SK-N-SH (cell line): ENCODE data around the gene TCOF1.

Source experiments
- EP300 ChIP-seq, 2 experiments: IDR thresholded peaks; 2 replicates each; pipeline versions ENCODE4 v1.4.0 to v1.6.1; 2012; ENCODE audit warnings: borderline replicate concordance in 1 of 2, low read depth in 1 of 2, low read length in 1 of 2
- GABPA ChIP-seq: IDR thresholded peaks from 2 replicates; pipeline ENCODE4 v1.4.0; 2012; ENCODE audit warnings: low read depth, mild to moderate bottlenecking
- GATA2 ChIP-seq: sonication (generic); formaldehyde crosslinking; IDR thresholded peaks from 2 replicates; pipeline ENCODE4 v1.5.0; 2020; ENCODE audit warnings: mild to moderate bottlenecking, missing genetic modification reagents
- JUND ChIP-seq: IDR thresholded peaks from 2 replicates; pipeline ENCODE4 v1.4.0; 2012
- MXI1 ChIP-seq: IDR thresholded peaks from 2 replicates; pipeline ENCODE4 v1.6.1; 2012; ENCODE audit warnings: mild to moderate bottlenecking, low read depth, low read length, improper control_type of control experiment
- NFIC ChIP-seq: IDR thresholded peaks from 2 replicates; pipeline ENCODE4 v1.4.0; 2012; ENCODE audit warnings: borderline replicate concordance
- POLR2AphosphoS5 ChIP-seq: IDR thresholded peaks from 2 replicates; pipeline ENCODE4 v1.6.1; 2012; ENCODE audit warnings: low read depth, low read length
- RFX5 ChIP-seq: IDR thresholded peaks from 2 replicates; pipeline ENCODE4 v1.6.1; 2012; ENCODE audit warnings: mild to moderate bottlenecking, improper control_type of control experiment, low read length
- TCF12 ChIP-seq: IDR thresholded peaks from 2 replicates; pipeline ENCODE4 v1.4.0; 2012
- TF ChIP-seq, protein P1 (sequence below): fragments of 200-600 bp; sonication (generic); IDR thresholded peaks from 2 replicates; pipeline ENCODE4 v1.6.1; 2017; ENCODE audit warnings: antibody characterized with exemption, mild to moderate bottlenecking, moderate library complexity
- TF ChIP-seq, protein P2 (sequence below): fragments of 150-350 bp; IDR thresholded peaks from 2 replicates; pipeline ENCODE4 v1.6.1; 2017; ENCODE audit warnings: antibody characterized with exemption, low read length, low read depth, borderline replicate concordance
- TF ChIP-seq, protein P3 (sequence below): IDR thresholded peaks from 2 replicates; pipeline ENCODE4 v1.4.0; 2012; ENCODE audit warnings: low read depth

DNA sequence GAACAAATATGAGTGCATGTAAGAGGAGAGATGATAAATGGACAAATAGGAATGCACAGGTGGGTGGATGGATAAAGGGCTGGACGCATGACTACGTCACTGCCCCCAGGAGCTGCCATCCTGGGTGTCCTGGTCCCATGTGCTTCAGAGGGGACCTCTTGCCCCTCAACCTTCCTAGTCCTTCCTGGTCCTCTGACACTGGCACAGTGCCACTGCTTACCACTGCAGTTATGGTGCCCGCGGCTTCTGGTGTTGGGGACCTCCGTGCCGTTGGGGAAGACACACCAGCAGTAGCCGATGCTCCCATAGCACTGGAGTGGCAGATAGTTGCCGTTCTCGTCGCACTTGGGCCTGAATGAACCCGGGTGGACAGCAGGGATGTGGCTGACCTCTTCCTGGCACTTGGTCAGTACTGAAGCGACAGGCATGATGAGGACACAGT lies 45.4 kb downstream of the TCOF1 start:
- TF ChIP-seq, protein P1, sequence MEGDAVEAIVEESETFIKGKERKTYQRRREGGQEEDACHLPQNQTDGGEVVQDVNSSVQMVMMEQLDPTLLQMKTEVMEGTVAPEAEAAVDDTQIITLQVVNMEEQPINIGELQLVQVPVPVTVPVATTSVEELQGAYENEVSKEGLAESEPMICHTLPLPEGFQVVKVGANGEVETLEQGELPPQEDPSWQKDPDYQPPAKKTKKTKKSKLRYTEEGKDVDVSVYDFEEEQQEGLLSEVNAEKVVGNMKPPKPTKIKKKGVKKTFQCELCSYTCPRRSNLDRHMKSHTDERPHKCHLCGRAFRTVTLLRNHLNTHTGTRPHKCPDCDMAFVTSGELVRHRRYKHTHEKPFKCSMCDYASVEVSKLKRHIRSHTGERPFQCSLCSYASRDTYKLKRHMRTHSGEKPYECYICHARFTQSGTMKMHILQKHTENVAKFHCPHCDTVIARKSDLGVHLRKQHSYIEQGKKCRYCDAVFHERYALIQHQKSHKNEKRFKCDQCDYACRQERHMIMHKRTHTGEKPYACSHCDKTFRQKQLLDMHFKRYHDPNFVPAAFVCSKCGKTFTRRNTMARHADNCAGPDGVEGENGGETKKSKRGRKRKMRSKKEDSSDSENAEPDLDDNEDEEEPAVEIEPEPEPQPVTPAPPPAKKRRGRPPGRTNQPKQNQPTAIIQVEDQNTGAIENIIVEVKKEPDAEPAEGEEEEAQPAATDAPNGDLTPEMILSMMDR = no peak
- TF ChIP-seq RFX5 (no peak), GABPA (no peak), TCF12 (no peak), EP300 (IDR thresholded peaks at IDR 0.05; ENCODE audit: borderline replicate concordance in 1 of 2, low read depth in 1 of 2, low read length in 1 of 2) (no peak), JUND (no peak), NFIC (no peak), MXI1 (no peak), POLR2AphosphoS5 (no peak), GATA2 (CRISPR knock-in tag) (no peak)
- TF ChIP-seq, protein P2, sequence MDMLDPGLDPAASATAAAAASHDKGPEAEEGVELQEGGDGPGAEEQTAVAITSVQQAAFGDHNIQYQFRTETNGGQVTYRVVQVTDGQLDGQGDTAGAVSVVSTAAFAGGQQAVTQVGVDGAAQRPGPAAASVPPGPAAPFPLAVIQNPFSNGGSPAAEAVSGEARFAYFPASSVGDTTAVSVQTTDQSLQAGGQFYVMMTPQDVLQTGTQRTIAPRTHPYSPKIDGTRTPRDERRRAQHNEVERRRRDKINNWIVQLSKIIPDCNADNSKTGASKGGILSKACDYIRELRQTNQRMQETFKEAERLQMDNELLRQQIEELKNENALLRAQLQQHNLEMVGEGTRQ = no peak
- TF ChIP-seq, protein P3, sequence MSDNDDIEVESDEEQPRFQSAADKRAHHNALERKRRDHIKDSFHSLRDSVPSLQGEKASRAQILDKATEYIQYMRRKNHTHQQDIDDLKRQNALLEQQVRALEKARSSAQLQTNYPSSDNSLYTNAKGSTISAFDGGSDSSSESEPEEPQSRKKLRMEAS = no peak
